Cardiac muscle cell (in vitro differentiated cells and primary cell): ENCODE data around the gene ADGRL2. TPM values are rescaled to one million over a fixed set of nuclear protein-coding genes. Genes with fewer than 3 reads are reported as not detected.

Experiments used
- DNase-seq, 2 donors: peaks; one replicate each; pipeline versions ENCODE4 v3.0.0 to v3.0.0-alpha.2; 2010 to 2017; ENCODE audit warnings: low read depth in 1 of 2, low spot score in 1 of 2
- H3K27ac ChIP-seq: fragments of 200-600 bp; sonication (generic); 2 replicates; pipeline ENCODE4 v1.5.1; 2016
- H3K27me3 ChIP-seq: fragments of 200-600 bp; sonication (generic); 2 replicates; pipeline ENCODE4 v1.6.0; 2016; ENCODE audit warnings: control low read depth
- H3K36me3 ChIP-seq: fragments of 200-600 bp; sonication (generic); 2 replicates; pipeline ENCODE4 v1.5.1; 2016; ENCODE audit warnings: control low read depth
- H3K4me1 ChIP-seq: fragments of 200-600 bp; sonication (generic); 2 replicates; pipeline ENCODE4 v1.8.1; 2017; ENCODE audit warnings: low read depth, mild to moderate bottlenecking, mixed run types
- H3K4me3 ChIP-seq: fragments of 200-600 bp; sonication (generic); 2 replicates; pipeline ENCODE4 v1.5.1; 2016; ENCODE audit warnings: mild to moderate bottlenecking
- H3K9me3 ChIP-seq: fragments of 200-600 bp; sonication (generic); 2 replicates; pipeline ENCODE4 v1.5.1; 2017; ENCODE audit warnings: low read depth, mild to moderate bottlenecking, control low read depth
- polyA plus RNA-seq: library from polyadenylated mRNA; unstranded; fragments of >200 nt; fragmentation: Nextera tagmentation; extraction: Ambion mirVana; gene quantifications from 2 replicates; pipeline ENCODE4 v1.2.1, GENCODE V29; 2016
- total RNA-seq: library from RNA; depleted of rRNA; stranded (reverse); fragments of >200 nt; gene quantifications from 2 replicates; pipeline ENCODE4 v1.2.3, GENCODE V29; 2016
- TF ChIP-seq, protein P1 (sequence below): IDR thresholded peaks from 2 replicates; pipeline ENCODE4 v1.5.1; 2012; ENCODE audit warnings: low read depth, mild to moderate bottlenecking, low read length

Gene ADGRL2
- total and polyA plus RNA-seq, 2 experiments from 2014 or later = 34.1 to 70.3 TPM

DNA sequence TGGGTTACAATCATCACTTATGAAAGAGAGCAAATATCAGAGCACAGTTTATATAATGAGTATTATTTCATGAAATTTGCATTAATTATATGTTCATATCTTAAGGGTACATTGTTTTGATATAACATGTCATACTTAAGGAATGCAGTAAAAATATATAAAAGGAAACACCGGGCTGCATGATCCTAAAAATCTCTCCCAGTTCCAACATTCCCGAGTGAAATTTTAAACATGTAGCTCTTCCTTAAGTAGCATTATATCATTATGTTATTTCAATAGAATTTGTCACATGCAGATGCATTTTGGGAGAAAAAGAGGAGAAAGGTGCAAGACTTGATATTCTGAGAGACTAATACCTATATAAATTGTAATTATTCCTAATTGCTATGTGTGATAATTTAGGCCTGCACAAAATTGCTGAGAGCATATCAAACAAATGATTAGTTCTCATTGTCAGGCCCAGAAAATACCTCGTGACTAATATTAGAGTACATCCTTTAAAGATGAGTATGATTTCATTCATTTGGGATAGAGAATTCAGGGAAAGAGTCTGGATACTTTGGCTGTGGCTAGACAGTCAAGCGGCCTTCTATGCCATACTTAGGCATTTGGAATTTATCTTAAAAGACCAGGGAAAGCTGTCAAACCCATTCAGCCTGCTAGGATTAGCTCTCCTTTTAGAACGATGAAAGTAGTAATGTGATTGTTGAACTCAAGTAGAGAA is 86.8 kb downstream of the ADGRL2 start:
- no peaks in the 10 kb centered on the region for H3K27me3 ChIP-seq
- peaks cover 14% of the 10 kb centered on the region for H3K4me1 ChIP-seq
- H3K4me3 ChIP-seq = no peak overlapping the region
- peak in 1 of 2 donors; percentile 26 for DNase-seq
- H3K27ac ChIP-seq = peak overlapping the region; percentile 70
- TF ChIP-seq, protein P1, sequence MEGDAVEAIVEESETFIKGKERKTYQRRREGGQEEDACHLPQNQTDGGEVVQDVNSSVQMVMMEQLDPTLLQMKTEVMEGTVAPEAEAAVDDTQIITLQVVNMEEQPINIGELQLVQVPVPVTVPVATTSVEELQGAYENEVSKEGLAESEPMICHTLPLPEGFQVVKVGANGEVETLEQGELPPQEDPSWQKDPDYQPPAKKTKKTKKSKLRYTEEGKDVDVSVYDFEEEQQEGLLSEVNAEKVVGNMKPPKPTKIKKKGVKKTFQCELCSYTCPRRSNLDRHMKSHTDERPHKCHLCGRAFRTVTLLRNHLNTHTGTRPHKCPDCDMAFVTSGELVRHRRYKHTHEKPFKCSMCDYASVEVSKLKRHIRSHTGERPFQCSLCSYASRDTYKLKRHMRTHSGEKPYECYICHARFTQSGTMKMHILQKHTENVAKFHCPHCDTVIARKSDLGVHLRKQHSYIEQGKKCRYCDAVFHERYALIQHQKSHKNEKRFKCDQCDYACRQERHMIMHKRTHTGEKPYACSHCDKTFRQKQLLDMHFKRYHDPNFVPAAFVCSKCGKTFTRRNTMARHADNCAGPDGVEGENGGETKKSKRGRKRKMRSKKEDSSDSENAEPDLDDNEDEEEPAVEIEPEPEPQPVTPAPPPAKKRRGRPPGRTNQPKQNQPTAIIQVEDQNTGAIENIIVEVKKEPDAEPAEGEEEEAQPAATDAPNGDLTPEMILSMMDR = no peak
- H3K9me3 ChIP-seq = no peaks in the 10 kb centered on the region
- H3K36me3 ChIP-seq = no peaks in the 10 kb centered on the region

DNA sequence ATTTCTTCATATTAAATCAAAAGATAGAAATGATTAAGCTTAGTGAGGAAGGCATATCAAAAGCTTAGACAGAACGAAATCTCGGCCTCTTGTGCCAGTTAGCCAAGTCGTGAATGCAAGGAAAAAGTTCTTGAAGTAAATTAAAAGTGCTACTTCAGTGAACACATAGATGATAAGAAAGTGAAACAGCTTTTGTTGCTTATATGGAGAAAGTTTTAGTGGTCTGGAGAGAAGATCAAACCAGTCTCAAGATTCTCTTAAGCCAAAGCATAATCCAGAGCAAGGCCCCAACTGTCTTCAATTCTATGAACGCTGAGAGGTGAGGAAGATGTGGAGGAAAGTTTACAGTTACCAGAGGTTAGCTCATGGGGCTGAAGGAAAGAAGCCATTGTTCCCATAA is 88.4 kb downstream of the ADGRL2 start:
- Histone ChIP-seq H3K4me1 (peaks cover 17% of the 10 kb centered on the region), H3K4me3 (no peak overlapping the region), H3K9me3 (no peaks in the 10 kb centered on the region), H3K27ac (peak overlapping the region; percentile 26), H3K27me3 (no peaks in the 10 kb centered on the region), H3K36me3 (no peaks in the 10 kb centered on the region)
- DNase-seq = no peak
- TF ChIP-seq, protein P1 = no peak

DNA sequence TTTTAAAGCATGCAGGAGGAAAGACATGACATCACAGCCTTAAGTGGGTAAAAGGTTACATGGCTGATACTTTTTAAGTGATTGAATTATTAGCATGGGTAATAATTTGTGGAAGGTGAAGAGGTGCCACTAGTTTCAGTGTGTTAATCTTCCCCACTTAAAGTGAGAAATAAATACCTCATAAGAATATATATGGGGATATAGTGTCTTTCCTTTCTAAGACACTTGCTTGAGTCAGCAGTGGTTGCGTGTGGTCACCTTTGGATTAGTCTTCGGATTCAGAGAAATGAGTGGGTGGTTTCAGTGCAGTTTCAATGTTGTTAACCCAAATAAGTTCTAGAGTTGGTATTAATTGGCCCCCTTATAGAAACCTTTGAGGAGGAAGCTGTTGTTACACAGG is 94.1 kb downstream of the ADGRL2 start:
- H3K4me1 ChIP-seq = peaks cover 8% of the 10 kb centered on the region
- no peaks in the 10 kb centered on the region for H3K36me3 ChIP-seq
- TF ChIP-seq, protein P1 = no peak
- H3K27ac ChIP-seq = no peak overlapping the region
- DNase-seq = peak in 1 of 2 donors; percentile 14
- H3K9me3 ChIP-seq = no peaks in the 10 kb centered on the region
- no peak overlapping the region for H3K4me3 ChIP-seq
- H3K27me3 ChIP-seq = no peaks in the 10 kb centered on the region

DNA sequence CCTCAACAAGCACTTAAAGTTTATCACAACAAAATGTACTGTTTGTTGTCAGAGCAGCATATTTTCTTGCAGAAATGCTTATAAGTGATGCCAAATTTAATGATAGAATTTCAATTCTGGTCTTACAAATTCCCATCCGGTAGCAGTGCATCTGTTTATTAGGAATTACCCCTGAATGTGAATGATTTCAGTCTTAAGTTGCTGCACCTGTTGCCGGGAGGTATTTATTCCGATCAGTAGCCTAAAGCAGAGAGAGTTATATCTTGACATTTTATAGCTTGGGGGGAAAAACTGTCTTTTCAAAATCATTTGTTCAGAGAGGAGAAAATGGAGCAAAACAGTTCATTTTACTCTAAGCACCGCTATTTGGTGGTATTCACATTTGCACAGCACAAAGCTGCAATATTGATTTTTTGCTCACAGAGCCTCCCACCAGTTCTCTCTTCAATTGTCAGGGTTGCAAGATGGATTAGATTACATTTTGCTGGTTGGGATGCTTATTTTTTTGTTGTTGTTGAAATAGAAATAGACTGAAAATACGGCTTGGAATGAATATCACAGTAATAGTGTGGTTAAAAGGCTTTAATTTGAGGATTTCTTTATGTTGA is 98.6 kb downstream of the ADGRL2 start:
- TF ChIP-seq, protein P1 = no peak
- no peak overlapping the region for H3K27ac ChIP-seq
- no peaks in the 10 kb centered on the region for H3K36me3 ChIP-seq

DNA sequence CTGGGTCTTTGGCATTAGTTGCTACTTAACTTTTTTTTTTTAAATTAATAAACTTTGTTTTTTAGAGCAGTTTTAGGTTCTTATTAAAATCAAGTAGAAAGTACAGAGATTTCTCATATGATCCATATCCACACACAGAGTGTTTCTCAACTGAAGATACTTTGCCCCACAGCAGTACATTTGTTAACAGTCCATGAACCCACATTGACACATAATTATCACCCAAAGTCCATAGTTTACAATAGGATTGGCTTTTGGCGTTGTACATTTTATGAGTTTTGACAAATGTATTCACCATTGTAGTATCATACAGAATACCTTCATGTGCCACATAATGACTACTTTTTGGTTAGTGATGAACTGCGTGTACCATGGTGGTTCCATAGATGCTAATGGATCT is 106.8 kb downstream of the ADGRL2 start:
- H3K9me3 ChIP-seq = no peaks in the 10 kb centered on the region
- TF ChIP-seq, protein P1 = no peak
- no peaks in the 10 kb centered on the region for H3K27me3 ChIP-seq
- no peaks in the 10 kb centered on the region for H3K4me1 ChIP-seq
- no peak overlapping the region for H3K4me3 ChIP-seq
- H3K27ac ChIP-seq = no peak overlapping the region
- H3K36me3 ChIP-seq = peaks cover 5% of the 10 kb centered on the region
- no peak for DNase-seq

More for the DNA sequence above, 98.6 kb downstream of the ADGRL2 start:
- no peaks in the 10 kb centered on the region for H3K27me3 ChIP-seq
- H3K4me3 ChIP-seq = no peak overlapping the region
- no peaks in the 10 kb centered on the region for H3K9me3 ChIP-seq
- DNase-seq = no peak
- H3K4me1 ChIP-seq = peaks cover 5% of the 10 kb centered on the region
